CD1c-positive myeloid dendritic cell (primary cell): ENCODE results near the gene GLRX3.
"Not testable (repeated sequence)": the region's sequence is repeated elsewhere in the genome, so short reads cannot be mapped to it uniquely, and the experiment has no call there.

ENCODE experiments used
- DNase-seq: peaks from one replicate; pipeline ENCODE4 v3.0.0-alpha.2; 2016; ENCODE audit errors: extremely low spot score

Gene GLRX3

GRCh38 chr10:130136226-130137089 lies at the start of gene GLRX3:
GLRX3 (plus strand) TSS chr10:130136391; CDS start chr10:130136421, 30 bp downstream.
- DNase-seq = peak; percentile 94

GRCh38 chr10:130090565-130090964 lies 45.6 kb upstream of the GLRX3 start:
- not testable (repeated sequence) for DNase-seq

- DNase-seq = no peak
Observed at GRCh38 chr10:130099344-130099743, 36.8 kb upstream of the GLRX3 start.

- DNase-seq = no peak
Observed at GRCh38 chr10:130105724-130106123, 30.5 kb upstream of the GLRX3 start.

GRCh38 chr10:130108146-130108545 lies 28.0 kb upstream of the GLRX3 start:
- DNase-seq = not testable (repeated sequence)

- no peak for DNase-seq
Observed at GRCh38 chr10:130108934-130109604, 27.1 kb upstream of the GLRX3 start.

- peak; percentile 88 for DNase-seq
Observed at GRCh38 chr10:130109796-130110245, 26.4 kb upstream of the GLRX3 start.

- DNase-seq = peak; percentile 99
Observed at GRCh38 chr10:130110246-130111112, 25.7 kb upstream of the GLRX3 start, which contains the start of gene C10orf143. C10orf143 (minus strand) TSS chr10:130110830; CDS start chr10:130110772, 58 bp downstream.

- peak; percentile 98 for DNase-seq
Observed at GRCh38 chr10:130111113-130111851, 24.9 kb upstream of the GLRX3 start.

GRCh38 chr10:130111852-130112180 lies 24.4 kb upstream of the GLRX3 start:
- DNase-seq = no peak

- no peak for DNase-seq
Observed at GRCh38 chr10:130112821-130113220, 23.4 kb upstream of the GLRX3 start.

- not testable (repeated sequence) for DNase-seq
Observed at GRCh38 chr10:130116942-130117341, 19.2 kb upstream of the GLRX3 start.

- DNase-seq = not testable (repeated sequence)
Observed at GRCh38 chr10:130117535-130117934, 18.7 kb upstream of the GLRX3 start.

GRCh38 chr10:130121486-130122079 lies 14.6 kb upstream of the GLRX3 start:
- DNase-seq = no peak

- DNase-seq = peak; percentile 58
Observed at GRCh38 chr10:130127364-130128061, 8.7 kb upstream of the GLRX3 start.

GRCh38 chr10:130128062-130128781 lies 8.0 kb upstream of the GLRX3 start:
- no peak for DNase-seq

GRCh38 chr10:130128922-130129321 lies 7.3 kb upstream of the GLRX3 start:
- DNase-seq = no peak

- DNase-seq = no peak
Observed at GRCh38 chr10:130135676-130136225, 440 bp upstream of the GLRX3 start.

- DNase-seq = no peak
Observed at GRCh38 chr10:130137090-130137448, 878 bp downstream of the GLRX3 start.
